Lung (tissue), 16 donors: ENCODE data around the gene KIRREL1. TPM values are rescaled to one million over a fixed set of nuclear protein-coding genes. Genes with fewer than 3 reads are reported as not detected.

Source experiments
- ATAC-seq: fragments of 200-7000 bp; cut with Tn5 transposase; one replicate; pipeline ENCODE4 v1.9.1; 2020; ENCODE audit warnings: moderate number of reproducible peaks; ENCODE audit not compliant: insufficient read depth, low FRiP score
- DNase-seq, 3 donors: peaks; one replicate each; pipeline ENCODE4 v3.0.0-alpha.2; 2013 to 2017
- H3K27ac ChIP-seq, 2 donors: one replicate each; pipeline ENCODE4 v1.5.1; 2013; ENCODE audit warnings: mild to moderate bottlenecking in 2 of 2, moderate library complexity in 2 of 2, control low read depth in 1 of 2, inconsistent platforms in 1 of 2, low read depth in 1 of 2, low read length in 1 of 2
- H3K27me3 ChIP-seq, 3 donors: one replicate each; pipeline ENCODE4 v1.5.1; 2013; ENCODE audit warnings: low read length in 2 of 3; ENCODE audit not compliant: control insufficient read depth in 3 of 3, insufficient read depth in 3 of 3
- H3K36me3 ChIP-seq, 4 donors: one replicate each; pipeline ENCODE4 v1.5.1; 2013; ENCODE audit warnings: low read length in 4 of 4, mild to moderate bottlenecking in 1 of 4, moderate library complexity in 1 of 4; ENCODE audit not compliant: control insufficient read depth in 4 of 4, insufficient read depth in 4 of 4
- H3K4me1 ChIP-seq, 5 donors: one replicate each; pipeline ENCODE4 v1.5.1; 2013; ENCODE audit warnings: low read length in 5 of 5, mild to moderate bottlenecking in 2 of 5, moderate library complexity in 1 of 5; ENCODE audit not compliant: control insufficient read depth in 5 of 5, insufficient read depth in 5 of 5
- H3K4me3 ChIP-seq: one replicate; pipeline ENCODE4 v1.5.1; 2013; ENCODE audit warnings: mild to moderate bottlenecking, control low read depth, moderate library complexity
- H3K9ac ChIP-seq, 2 donors: one replicate each; pipeline ENCODE4 v1.5.1; 2013; ENCODE audit warnings: low read length in 2 of 2, control low read depth in 1 of 2; ENCODE audit not compliant: insufficient read depth in 1 of 2
- H3K9me3 ChIP-seq, 4 donors: one replicate each; pipeline ENCODE4 v1.5.1; 2013; ENCODE audit warnings: low read length in 3 of 4, mild to moderate bottlenecking in 1 of 4, moderate library complexity in 1 of 4; ENCODE audit not compliant: control insufficient read depth in 4 of 4, insufficient read depth in 3 of 4
- CTCF ChIP-seq: IDR thresholded peaks from 2 replicates; pipeline ENCODE4 v1.5.1; 2012; ENCODE audit warnings: mild to moderate bottlenecking; ENCODE audit errors: control extremely low read depth, extremely low read depth
- WGBS, 2 donors: extraction: QIAGEN DNeasy Blood & Tissue Kit; methylation state at CpG; one replicate each; pipeline ENCODE4 v1.1.7; 2013; 5-methylcytosine and 5-hydroxymethylcytosine counted together
- long read RNA-seq, 5 donors: transcript quantifications; one replicate each; lab custom pipeline, GENCODE V29; 2026
- polyA plus RNA-seq, 2 donors: library from polyadenylated mRNA; stranded (reverse); fragments of 200-250 nt; gene quantifications; one replicate each; pipeline ENCODE4 v1.2.1, GENCODE V29; 2013
- total RNA-seq, 2 donors: library from RNA; depleted of rRNA in 1 of 2; stranded (reverse); fragments of >200 nt in 1 of 2; gene quantifications; one replicate each; pipeline ENCODE4 v1.2.1, GENCODE V29; 2014 to 2021
- donor health status: control.
- donor health status: control.
- donor health status: Bipolar disorder and iron deficiency.
- donor health status: healthy.
- donor health status: DM: yes; HTN: yes; CAD: no.

Gene KIRREL1
- total RNA-seq = 10 to 100 TPM; 33.9 to 41.8 TPM
- 10 to 100 TPM in 1 of 2 donors, 1 to 10 TPM in 1; 7.5 to 19.2 TPM for polyA plus RNA-seq
- long read RNA-seq, donor 1, partial matches to known transcripts = 20 of 24 reads
- long read RNA-seq, donor 1, other reads (novel, unspliced or antisense) = 0 of 24 reads
- long read RNA-seq, donor 2, full-length matches to known transcripts = 1 of 19 reads
- long read RNA-seq, donor 2, partial matches to known transcripts = 18 of 19 reads
- long read RNA-seq, donor 2, other reads (novel, unspliced or antisense) = 0 of 19 reads
- long read RNA-seq, donor 3, partial matches to known transcripts = 17 of 17 reads
- long read RNA-seq, donor 3, other reads (novel, unspliced or antisense) = 0 of 17 reads
- long read RNA-seq, donor 4, partial matches to known transcripts = 9 of 10 reads
- long read RNA-seq, donor 4, other reads (novel, unspliced or antisense) = 0 of 10 reads
- long read RNA-seq, donor 5, transcript KIRREL1-201 (15 exons, 2,874 nt) = major isoform, 7 of 34 reads
- long read RNA-seq, donor 5, partial matches to known transcripts = 27 of 34 reads
- long read RNA-seq, donor 5, other reads (novel, unspliced or antisense) = 0 of 34 reads

- H3K4me3 ChIP-seq = peak within 1 kb of the TSS; percentile 57
- no peaks in the 10 kb centered on the region for H3K9me3 ChIP-seq
- DNase-seq (peak; percentile 83 to 86 (median 86)), ATAC-seq (peak; percentile 41)
- H3K9ac ChIP-seq = peak within 1 kb of the TSS; percentile 63 to 97
- 1 to 2% methylated on average over 37 to 62 of the region's 62 CpGs for WGBS, 2 donors
- H3K27me3 ChIP-seq = no peaks in the 10 kb centered on the region
- TF ChIP-seq CTCF = no peak
- H3K4me1 ChIP-seq = peaks cover 0 to 34% (median 10%) of the 10 kb centered on the region in 5 donors
- H3K36me3 ChIP-seq = peaks cover 0 to 2% (median 0%) of the 10 kb centered on the region in 4 donors
- H3K27ac ChIP-seq = peak within 1 kb of the TSS; percentile 54 to 69
These were observed at the start of gene KIRREL1 for GRCh38 chr1:157993147-157993917. KIRREL1 (plus strand) TSS chr1:157993645; CDS start chr1:157993677, 32 bp downstream.

GRCh38 chr1:157944663-157945280 is 48.7 kb upstream of the KIRREL1 start:
- DNase-seq = no peak
- no peak overlapping the region for H3K4me3 ChIP-seq
- H3K9me3 ChIP-seq = peaks cover 0 to 3% (median 0%) of the 10 kb centered on the region in 4 donors
- WGBS, 2 donors = 57 to 59% methylated on average over 5 of the region's 5 CpGs
- H3K36me3 ChIP-seq = no peaks in the 10 kb centered on the region
- no peaks in the 10 kb centered on the region for H3K27me3 ChIP-seq
- no peak for ATAC-seq
- no peak overlapping the region for H3K9ac ChIP-seq
- H3K4me1 ChIP-seq = peaks cover 0 to 3% (median 0%) of the 10 kb centered on the region in 5 donors
- no peak overlapping the region for H3K27ac ChIP-seq
- TF ChIP-seq CTCF = no peak

- H3K36me3 ChIP-seq = no peaks in the 10 kb centered on the region
- H3K4me1 ChIP-seq = peaks cover 0 to 2% (median 0%) of the 10 kb centered on the region in 5 donors
- ATAC-seq = no peak
- TF ChIP-seq CTCF = peak; percentile 28
- 44 to 52% methylated on average over 6 of the region's 6 CpGs for WGBS, 2 donors
- H3K9me3 ChIP-seq = no peaks in the 10 kb centered on the region
- H3K9ac ChIP-seq = no peak overlapping the region
- H3K27ac ChIP-seq = no peak overlapping the region
- peak; percentile 53 to 69 (median 62) for DNase-seq
- no peak overlapping the region for H3K4me3 ChIP-seq
- H3K27me3 ChIP-seq = no peaks in the 10 kb centered on the region
These were observed 45.0 kb upstream of the KIRREL1 start for GRCh38 chr1:157948312-157949073.
